Measurements from ENCODE around the gene SHCBP1L. TPM values are rescaled to one million over a fixed set of nuclear protein-coding genes. Genes with fewer than 3 reads are reported as not detected.

Gene SHCBP1L
- total RNA-seq, 1 experiment from 2014 or later, result not detected

- DNase-seq (ENCODE audit: low spot score), result no peak
Observed at GRCh38 chr1:182890927-182891610, 61.9 kb downstream of the SHCBP1L start.

- no peak for DNase-seq (ENCODE audit: low spot score)
Observed at GRCh38 chr1:182889997-182890396, 63.0 kb downstream of the SHCBP1L start.

- no peak for DNase-seq (ENCODE audit: low spot score)
Observed at GRCh38 chr1:182888736-182889531, 64.0 kb downstream of the SHCBP1L start.

- no peak for DNase-seq (ENCODE audit: low spot score)
Observed at GRCh38 chr1:182886985-182887384, 66.0 kb downstream of the SHCBP1L start.

GRCh38 chr1:182885591-182885990 is 67.4 kb downstream of the SHCBP1L start:
- no peak for DNase-seq (ENCODE audit: low spot score)

GRCh38 chr1:182884872-182885271 is 68.1 kb downstream of the SHCBP1L start:
- no peak for DNase-seq (ENCODE audit: low spot score)

GRCh38 chr1:182877842-182878241 is 75.1 kb downstream of the SHCBP1L start:
- DNase-seq (ENCODE audit: low spot score), result no peak

- no peak for DNase-seq (ENCODE audit: low spot score)
Observed at GRCh38 chr1:182877331-182877730, 75.6 kb downstream of the SHCBP1L start.

GRCh38 chr1:182875889-182876288 is 77.1 kb downstream of the SHCBP1L start:
- DNase-seq (ENCODE audit: low spot score), result no peak

GRCh38 chr1:182872881-182873280 is 80.1 kb downstream of the SHCBP1L start:
- DNase-seq (ENCODE audit: low spot score), result no peak

- no peak for DNase-seq (ENCODE audit: low spot score)
Observed at GRCh38 chr1:182869241-182869666, 83.7 kb downstream of the SHCBP1L start.

GRCh38 chr1:182867861-182868260 is 85.1 kb downstream of the SHCBP1L start:
- no peak for DNase-seq (ENCODE audit: low spot score)

- no peak for DNase-seq (ENCODE audit: low spot score)
Observed at GRCh38 chr1:182863940-182864339, 89.0 kb downstream of the SHCBP1L start.

- DNase-seq (ENCODE audit: low spot score), result no peak
Observed at GRCh38 chr1:182862827-182863226, 90.1 kb downstream of the SHCBP1L start.

- DNase-seq (ENCODE audit: low spot score), result no peak
Observed at GRCh38 chr1:182861994-182862393, 91.0 kb downstream of the SHCBP1L start.

GRCh38 chr1:182860658-182861057 is 92.3 kb downstream of the SHCBP1L start:
- no peak for DNase-seq (ENCODE audit: low spot score)

- DNase-seq (ENCODE audit: low spot score), result no peak
Observed at GRCh38 chr1:182857212-182857611, 95.8 kb downstream of the SHCBP1L start.

GRCh38 chr1:182855911-182856310 is 97.1 kb downstream of the SHCBP1L start:
- DNase-seq (ENCODE audit: low spot score), result no peak

GRCh38 chr1:182851825-182852224 is 101.1 kb downstream of the SHCBP1L start:
- no peak for DNase-seq (ENCODE audit: low spot score)

GRCh38 chr1:182850319-182850718 is 102.6 kb downstream of the SHCBP1L start:
- no peak for DNase-seq (ENCODE audit: low spot score)

Measured in A172 (cell line).